Measurements from ENCODE around the gene PREX1.

Gene PREX1

GRCh38 chr20:48629960-48630315 is 197.9 kb downstream of the PREX1 start:
- no peak for DNase-seq (ENCODE audit: low read depth in 1 of 2, low spot score in 1 of 2)
- no peak overlapping the region for H3K4me3 ChIP-seq (replicated peaks; ENCODE audit: insufficient read depth, low read length)
- TF ChIP-seq CTCF (IDR thresholded peaks at IDR 0.05; ENCODE audit: insufficient read depth, low read length) (no peak), SPI1 (IDR thresholded peaks at IDR 0.05; ENCODE audit: borderline replicate concordance, low read depth) (no peak), GABPA (IDR thresholded peaks at IDR 0.05; ENCODE audit: low read depth) (no peak), REST (IDR thresholded peaks at IDR 0.05; ENCODE audit: insufficient replicate concordance, low read depth) (no peak)
- no peak overlapping the region for H3K27ac ChIP-seq (replicated peaks)
- H3K27me3 ChIP-seq (ENCODE audit: insufficient read depth, poor library complexity, severe bottlenecking), result no peaks in the 10 kb centered on the region

GRCh38 chr20:48629069-48629959 is 198.5 kb downstream of the PREX1 start:
- Histone ChIP-seq H3K27ac (replicated peaks) (no peak overlapping the region), H3K27me3 (ENCODE audit: insufficient read depth, poor library complexity, severe bottlenecking) (no peaks in the 10 kb centered on the region), H3K4me3 (replicated peaks; ENCODE audit: insufficient read depth, low read length) (no peak overlapping the region)
- DNase-seq (ENCODE audit: low read depth in 1 of 2, low spot score in 1 of 2), result no peak
- TF ChIP-seq SPI1 (IDR thresholded peaks at IDR 0.05; ENCODE audit: borderline replicate concordance, low read depth), result no peak
- TF ChIP-seq GABPA (IDR thresholded peaks at IDR 0.05; ENCODE audit: low read depth), result no peak
- TF ChIP-seq REST (IDR thresholded peaks at IDR 0.05; ENCODE audit: insufficient replicate concordance, low read depth), result no peak
- TF ChIP-seq POLR2AphosphoS5 (IDR thresholded peaks at IDR 0.05; ENCODE audit: low read depth), result no peak
- no peak for TF ChIP-seq CTCF (IDR thresholded peaks at IDR 0.05; ENCODE audit: insufficient read depth, low read length)

- no peaks in the 10 kb centered on the region for H3K27me3 ChIP-seq (ENCODE audit: insufficient read depth, poor library complexity, severe bottlenecking)
- peak in 1 of 2 experiments; percentile 20 for DNase-seq (ENCODE audit: low read depth in 1 of 2, low spot score in 1 of 2)
- H3K4me3 ChIP-seq (replicated peaks; ENCODE audit: insufficient read depth, low read length), result no peak overlapping the region
- H3K27ac ChIP-seq (replicated peaks), result no peak overlapping the region
- TF ChIP-seq POLR2AphosphoS5 (IDR thresholded peaks at IDR 0.05; ENCODE audit: low read depth) (no peak), REST (IDR thresholded peaks at IDR 0.05; ENCODE audit: insufficient replicate concordance, low read depth) (no peak), GABPA (IDR thresholded peaks at IDR 0.05; ENCODE audit: low read depth) (no peak), CTCF (IDR thresholded peaks at IDR 0.05; ENCODE audit: insufficient read depth, low read length) (no peak), SPI1 (IDR thresholded peaks at IDR 0.05; ENCODE audit: borderline replicate concordance, low read depth) (no peak)
Measured at GRCh38 chr20:48627737-48628128, 200.1 kb downstream of the PREX1 start.

All from HL-60 (cell line).